Bone marrow (tissue), 2 donors: Measurements from ENCODE around the gene DARS1.
"Not testable (repeated sequence)": the region's sequence is repeated elsewhere in the genome, so short reads cannot be mapped to it uniquely, and the experiment has no call there.

Experiments used
- DNase-seq, 2 donors: peaks; one replicate each; lab custom pipeline; 2025; lab: John Stamatoyannopoulos, UW

DARS1 gene

DNA sequence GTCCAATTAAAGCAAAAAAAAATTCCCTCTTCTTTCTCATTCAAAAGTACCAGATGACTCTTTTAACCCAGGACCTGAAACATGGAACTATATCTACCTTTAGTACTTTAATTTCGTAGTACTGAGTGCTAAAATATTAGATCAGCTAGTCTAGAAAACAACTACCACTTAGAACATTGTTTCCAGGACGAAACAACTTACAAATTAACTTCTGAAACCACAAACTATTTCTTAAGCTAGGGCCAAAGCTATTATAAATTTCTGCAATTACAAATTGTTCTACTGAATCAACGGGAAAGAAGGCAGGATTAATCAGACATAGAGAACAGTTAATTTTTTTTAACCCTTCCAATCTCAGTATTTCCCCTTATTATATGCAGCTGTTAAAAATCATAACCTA, 39.9 kb downstream of the DARS1 start:
- DNase-seq: no peak

- no peak for DNase-seq
Observed at GRCh38 chr2:135944625-135945024, 40.8 kb downstream of the DARS1 start.

GRCh38 chr2:135942936-135943688, 42.3 kb downstream of the DARS1 start:
- DNase-seq: no peak

- DNase-seq: no peak
Observed at GRCh38 chr2:135936524-135936923, 48.9 kb downstream of the DARS1 start.

DNA sequence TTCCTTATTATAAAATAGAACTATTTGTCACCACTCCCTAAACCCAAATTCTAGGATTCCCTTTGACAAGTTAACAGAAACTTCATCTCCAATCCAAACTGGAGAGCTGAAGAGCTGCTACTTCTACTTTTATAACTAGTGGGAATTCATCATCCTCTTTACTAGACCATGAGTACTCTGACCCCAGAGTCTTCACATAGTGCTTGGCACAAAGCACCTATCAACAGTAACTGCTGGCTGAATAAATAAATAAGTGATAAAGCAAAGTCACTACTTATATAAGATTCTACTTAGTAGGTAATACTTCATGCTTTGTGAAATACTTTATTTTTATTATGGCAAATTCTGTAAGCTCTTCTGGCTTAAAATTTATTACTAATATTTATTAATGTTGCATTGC, 49.5 kb downstream of the DARS1 start:
- DNase-seq: no peak

GRCh38 chr2:135931776-135932443, 53.5 kb downstream of the DARS1 start:
- DNase-seq: peak in 1 of 2 donors; percentile 27

DNA sequence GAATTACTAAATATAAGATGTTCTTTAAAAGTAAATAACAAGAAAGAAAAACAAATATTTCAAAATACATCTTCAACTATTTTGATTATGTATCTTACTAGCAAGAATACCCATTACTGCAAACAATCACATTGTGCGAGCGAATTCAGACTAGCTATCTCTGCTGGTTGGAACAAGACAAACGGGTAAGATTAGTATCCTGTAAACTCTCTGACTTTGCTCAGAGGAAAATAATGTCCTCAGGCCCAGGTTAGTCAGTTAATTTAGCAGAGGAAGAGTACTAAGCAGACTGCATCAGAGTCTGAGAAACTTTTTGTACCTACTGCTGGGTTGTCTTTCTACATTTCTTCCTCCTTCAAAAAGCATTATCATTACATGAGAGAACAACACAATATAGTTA, 58.8 kb downstream of the DARS1 start:
- no peak for DNase-seq

GRCh38 chr2:135925571-135925970, 59.9 kb downstream of the DARS1 start:
- no peak for DNase-seq

DNA sequence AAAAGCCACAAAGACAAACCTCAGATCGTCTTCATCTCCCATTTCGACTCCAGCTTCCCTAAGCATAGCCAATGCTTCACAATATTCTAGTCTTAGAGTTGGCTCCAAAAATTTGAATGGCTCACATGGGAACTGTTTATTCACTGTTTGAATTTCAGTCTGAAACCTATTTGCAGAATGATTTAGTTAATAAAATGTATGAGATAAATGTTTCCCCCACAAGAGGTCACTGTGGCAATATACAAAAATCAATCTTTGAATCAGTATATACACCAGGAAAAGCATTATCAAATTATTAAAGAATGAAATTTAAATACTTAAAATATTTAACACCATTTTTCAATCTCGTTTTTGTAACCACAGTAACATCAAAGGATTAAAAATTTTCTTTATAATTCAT, 69.2 kb downstream of the DARS1 start:
- peak in 1 of 2 donors; percentile 6 for DNase-seq

- no peak for DNase-seq
Observed at GRCh38 chr2:135914485-135914884, 70.9 kb downstream of the DARS1 start.

- peak in 1 of 2 donors; percentile 57 for DNase-seq
Observed at GRCh38 chr2:135913727-135914365, 71.6 kb downstream of the DARS1 start.

DNA sequence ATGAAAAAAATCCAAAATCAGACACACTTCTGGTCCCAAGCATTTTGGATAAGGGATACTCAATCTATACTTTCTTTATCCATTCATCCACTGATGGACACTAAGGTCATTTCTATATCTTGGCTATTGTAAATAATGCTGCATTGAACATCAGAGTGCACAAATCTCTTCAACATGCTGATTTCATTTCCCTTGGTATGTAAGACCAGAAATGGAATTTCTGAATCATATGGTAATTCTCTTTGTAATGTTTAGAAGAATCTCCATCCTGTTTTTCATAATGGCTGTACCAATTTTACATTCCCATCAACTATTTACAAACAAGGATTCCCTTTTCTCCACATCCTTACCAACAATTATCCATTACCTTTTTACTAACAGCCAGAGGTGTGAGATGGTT, 75.5 kb downstream of the DARS1 start:
- DNase-seq: no peak

- no peak for DNase-seq
Observed at GRCh38 chr2:135905679-135906078, 79.7 kb downstream of the DARS1 start.

DNA sequence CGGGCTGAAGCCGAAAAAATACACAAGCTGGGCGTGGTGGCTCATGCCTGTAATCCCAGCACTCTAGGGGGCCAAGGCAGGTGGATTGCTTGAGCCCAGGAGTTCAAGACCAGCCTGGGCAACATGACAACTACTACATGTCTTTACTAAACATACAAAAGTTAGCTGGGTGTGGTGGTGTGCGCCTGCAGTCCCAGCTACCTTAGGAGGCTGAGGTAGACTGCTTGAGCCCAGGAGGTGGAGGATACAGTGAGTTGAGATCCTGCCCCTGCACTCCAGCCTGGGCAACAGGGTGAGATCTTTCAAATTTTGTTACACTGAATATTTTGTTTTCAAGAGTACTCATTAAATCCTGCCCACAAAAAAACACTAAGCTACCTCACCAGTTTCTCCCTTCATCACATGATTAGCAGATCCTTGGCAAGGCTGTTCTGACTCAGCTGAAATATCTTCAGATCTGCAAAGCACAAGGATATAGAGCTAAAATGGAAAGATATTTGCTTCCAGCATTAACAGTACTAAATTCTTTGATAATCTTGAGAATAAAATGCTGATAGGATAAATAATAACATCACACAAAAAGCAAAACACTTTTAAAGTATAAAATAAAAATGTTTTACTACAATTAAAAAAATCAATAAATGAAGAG, 81.0 kb downstream of the DARS1 start:
- DNase-seq: no peak

- no peak for DNase-seq
Observed at GRCh38 chr2:135903650-135904049, 81.8 kb downstream of the DARS1 start.

DNA sequence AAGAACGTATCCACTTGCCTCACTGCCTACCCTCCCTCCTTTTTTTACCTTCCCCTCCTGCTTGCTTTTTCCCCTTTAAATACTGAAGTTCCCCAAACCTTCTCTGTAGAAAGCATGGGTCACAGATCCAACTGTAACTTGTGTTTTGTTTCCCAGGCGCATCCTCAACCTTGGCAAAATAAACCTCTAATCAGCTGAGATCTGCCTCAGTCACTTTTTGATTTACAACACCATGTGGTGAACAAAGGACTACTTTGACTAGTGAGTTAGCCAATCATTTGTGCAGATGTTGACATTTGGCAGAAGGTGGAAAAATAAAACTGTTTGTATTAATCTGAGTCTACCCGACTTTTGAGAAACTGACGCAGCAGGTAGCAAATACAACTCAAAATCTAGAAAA, 85.9 kb downstream of the DARS1 start:
- no peak for DNase-seq

DNA sequence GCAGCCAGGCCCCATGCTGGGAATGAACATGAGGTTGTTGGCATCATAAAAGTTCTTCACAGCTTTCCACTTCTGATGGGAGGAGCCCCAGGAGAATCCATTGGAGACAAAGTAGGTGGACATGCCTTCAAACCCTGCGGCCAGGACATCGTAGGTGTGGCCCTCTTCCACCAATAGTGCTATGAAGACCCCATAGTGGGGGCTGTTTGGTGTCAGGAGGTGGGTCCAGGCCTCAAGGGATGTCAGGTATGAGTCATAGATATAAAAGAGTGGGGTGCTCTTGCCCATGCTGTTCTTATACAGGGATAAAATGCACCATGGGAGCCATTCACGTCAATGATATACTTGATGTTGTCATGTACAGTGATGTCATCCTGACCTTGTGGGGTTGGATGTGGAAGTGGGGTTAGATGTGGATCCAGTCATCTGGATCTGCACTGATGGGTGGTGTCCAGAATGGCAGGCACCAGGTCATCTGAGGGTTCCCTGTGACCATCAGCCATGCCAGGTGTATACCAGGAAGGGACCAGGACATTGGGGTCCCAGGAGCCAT, 87.1 kb downstream of the DARS1 start:
- no peak for DNase-seq

DNA sequence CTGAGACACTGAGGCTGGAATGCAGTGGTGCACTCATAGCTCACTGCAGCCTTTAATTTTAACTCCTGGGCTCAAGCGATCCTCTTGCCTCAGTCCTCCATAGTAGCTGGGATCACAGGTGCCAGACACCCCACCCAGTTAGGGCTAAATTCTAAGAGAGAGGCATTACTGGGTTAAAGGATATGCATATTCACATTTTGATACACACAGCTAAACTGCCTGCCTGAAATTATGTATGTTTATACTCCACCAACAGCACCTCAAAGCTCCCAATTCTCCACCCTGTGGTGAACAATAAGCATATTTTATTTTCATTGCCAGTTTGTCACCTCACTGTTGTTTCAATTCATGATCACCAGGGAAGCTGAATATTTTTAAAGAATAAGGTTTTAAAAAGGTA, 90.5 kb downstream of the DARS1 start:
- DNase-seq: no peak

DNA sequence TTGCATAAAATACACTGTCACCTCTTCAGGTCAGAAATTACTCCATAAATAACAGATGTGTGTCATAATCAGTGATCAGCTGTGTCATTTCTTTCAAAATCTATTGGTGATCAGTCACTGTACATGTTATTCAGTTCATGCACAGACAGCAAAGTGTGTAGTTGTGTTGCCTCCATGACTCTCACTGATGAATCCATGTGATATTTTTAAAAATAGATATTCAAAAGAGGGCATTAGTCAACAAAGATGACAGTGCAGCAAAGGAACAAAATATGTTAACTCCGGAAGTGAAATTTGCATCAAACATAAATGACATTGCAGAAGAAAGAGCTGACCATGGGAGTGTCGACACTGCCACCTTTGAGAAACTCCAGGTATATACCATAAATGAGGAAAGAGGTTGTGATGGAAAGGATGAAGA, 92.0 kb downstream of the DARS1 start:
- no peak for DNase-seq

DNA sequence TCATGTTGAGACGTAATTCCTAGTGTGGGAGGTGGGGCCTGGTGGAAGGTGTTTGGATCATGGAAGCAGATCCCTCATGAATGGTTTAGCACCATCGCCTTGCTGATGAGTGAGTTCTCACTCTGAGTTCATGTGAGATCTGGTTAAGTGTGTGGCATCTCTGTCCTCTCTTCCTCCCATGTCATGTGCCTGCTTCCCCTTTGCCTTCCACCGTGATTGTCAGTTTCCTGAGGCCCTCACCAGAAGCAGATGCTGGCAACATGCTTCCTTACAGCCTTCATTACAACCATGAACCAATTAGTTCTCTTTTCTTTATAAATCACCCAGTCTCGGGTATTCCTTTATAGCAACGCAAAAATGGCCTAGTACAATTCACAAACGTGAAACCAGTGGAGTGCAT, 94.6 kb downstream of the DARS1 start:
- peak in 1 of 2 donors; percentile 86 for DNase-seq

DNA sequence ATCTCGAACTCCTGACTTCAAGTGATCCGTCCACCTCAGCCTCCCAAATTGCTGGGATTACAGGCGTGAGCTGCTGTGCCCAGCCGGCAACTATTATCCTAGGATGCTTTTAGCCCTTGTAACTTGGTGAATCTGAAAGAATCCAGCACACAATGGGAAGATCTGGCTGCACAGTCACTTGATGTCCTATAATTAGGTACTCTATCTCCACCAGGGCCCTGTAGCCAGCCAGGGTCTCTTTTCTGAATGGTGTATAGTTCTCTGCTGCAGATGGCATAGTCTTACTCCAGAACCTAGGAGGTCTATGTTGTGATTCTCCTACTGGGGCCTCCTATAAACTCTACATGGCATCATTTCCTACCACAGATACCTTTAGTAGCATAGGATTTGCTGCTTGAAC, 95.3 kb downstream of the DARS1 start:
- no peak for DNase-seq

DNA sequence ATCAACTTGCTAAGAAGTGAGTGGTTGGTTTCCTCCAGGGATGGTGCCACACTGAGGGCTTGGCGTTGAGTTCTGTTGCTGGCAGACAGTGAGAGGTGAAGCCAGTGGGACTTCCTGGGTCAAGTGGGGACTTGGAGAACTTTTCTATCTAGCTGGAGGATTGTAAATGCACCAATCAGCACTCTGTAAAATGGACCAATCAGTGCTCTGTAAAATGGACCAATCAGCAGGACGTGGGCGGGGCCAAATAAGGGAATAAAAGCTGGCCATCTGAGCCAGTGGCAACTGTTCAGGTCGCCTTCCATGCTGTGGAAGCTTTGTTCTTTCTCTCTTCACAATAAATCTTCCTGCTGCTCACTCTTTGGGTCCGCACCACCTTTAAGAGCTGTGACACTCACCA, 96.8 kb downstream of the DARS1 start:
- not testable (repeated sequence) for DNase-seq
